Activated T-cell treated with anti-CD3 and anti-CD28 coated beads, Interleukin-2, amount 50 U/mL, for 1 hour (primary cell): ENCODE results near the gene CCDC93.
"Not testable (repeated sequence)": the region's sequence is repeated elsewhere in the genome, so short reads cannot be mapped to it uniquely, and the experiment has no call there.

Experiments used
- DNase-seq: peaks from one replicate; pipeline ENCODE4 v3.0.0-alpha.2; 2020

Gene CCDC93

DNA sequence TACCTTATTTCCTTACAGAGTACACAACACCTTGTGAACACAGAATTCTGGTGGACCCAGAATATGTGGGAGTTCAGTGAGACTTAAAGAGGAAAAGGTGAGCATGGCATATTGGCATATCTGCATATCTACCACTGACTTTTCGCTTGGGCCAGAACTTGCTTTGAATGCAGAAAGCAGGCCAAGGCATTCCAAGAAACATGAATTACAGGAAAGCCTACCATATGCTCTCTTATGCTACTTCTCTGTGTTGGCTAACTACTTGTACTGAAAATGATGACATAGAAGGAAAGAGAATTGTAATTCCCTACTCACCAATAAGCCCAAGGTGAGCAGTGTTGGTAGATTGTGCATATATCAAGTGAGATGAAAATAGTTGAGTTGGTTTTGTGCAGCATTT lies 31.4 kb upstream of the CCDC93 start:
- no peak for DNase-seq

- no peak for DNase-seq
Measured at GRCh38 chr2:118044854-118045253, 31.0 kb upstream of the CCDC93 start.

GRCh38 chr2:118044103-118044716 lies 30.3 kb upstream of the CCDC93 start:
- DNase-seq, result no peak

GRCh38 chr2:118040891-118041290 lies 27.0 kb upstream of the CCDC93 start:
- no peak for DNase-seq

- DNase-seq, result no peak
Measured at GRCh38 chr2:118032169-118033013, 18.5 kb upstream of the CCDC93 start.

GRCh38 chr2:118031566-118031965 lies 17.7 kb upstream of the CCDC93 start:
- no peak for DNase-seq

DNA sequence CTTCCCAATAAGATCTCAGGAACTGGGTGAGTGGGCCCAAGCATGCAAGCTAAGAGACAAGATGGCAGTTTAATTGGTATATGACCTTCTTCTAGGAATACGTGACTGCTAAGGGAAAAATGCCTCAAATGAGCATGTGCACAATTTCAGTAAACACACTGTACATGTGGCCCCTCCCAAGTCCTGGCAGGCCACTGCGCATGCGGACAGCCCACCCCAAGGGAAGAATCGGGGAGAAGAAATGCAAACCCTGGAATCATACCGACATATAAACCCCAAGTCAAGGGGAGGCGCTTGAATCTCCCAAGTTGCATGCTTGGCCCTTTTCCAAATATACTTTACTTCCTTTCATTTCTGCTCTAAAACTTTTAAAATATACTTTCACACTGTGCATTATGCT lies 15.2 kb upstream of the CCDC93 start:
- no peak for DNase-seq

GRCh38 chr2:118021356-118021755 lies 7.5 kb upstream of the CCDC93 start:
- no peak for DNase-seq

GRCh38 chr2:118019821-118020220 lies 6.0 kb upstream of the CCDC93 start:
- DNase-seq, result no peak

GRCh38 chr2:118016911-118017310 lies 3.0 kb upstream of the CCDC93 start:
- DNase-seq, result no peak

DNA sequence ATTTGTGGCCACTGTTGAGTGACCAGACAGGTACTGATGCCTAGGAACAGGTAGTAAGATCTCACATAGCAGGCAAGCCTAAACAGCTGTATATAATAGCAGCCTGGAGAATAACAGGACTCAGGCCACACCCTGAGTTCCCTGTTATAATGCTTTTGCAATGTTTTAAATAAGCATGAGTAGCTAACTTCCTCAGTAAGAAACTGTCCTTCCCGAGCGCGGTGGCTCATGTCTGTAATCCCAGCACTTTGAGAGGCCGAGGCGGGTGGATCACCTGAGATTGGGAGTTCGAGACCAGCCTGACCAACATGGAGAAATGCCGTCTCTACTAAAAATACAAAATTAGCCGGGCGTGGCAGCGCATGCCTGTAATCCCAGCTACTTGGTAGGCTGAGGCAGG lies 1.9 kb upstream of the CCDC93 start:
- DNase-seq, result not testable (repeated sequence)

- no peak for DNase-seq
Measured at GRCh38 chr2:118014492-118014824, 588 bp upstream of the CCDC93 start.

DNA sequence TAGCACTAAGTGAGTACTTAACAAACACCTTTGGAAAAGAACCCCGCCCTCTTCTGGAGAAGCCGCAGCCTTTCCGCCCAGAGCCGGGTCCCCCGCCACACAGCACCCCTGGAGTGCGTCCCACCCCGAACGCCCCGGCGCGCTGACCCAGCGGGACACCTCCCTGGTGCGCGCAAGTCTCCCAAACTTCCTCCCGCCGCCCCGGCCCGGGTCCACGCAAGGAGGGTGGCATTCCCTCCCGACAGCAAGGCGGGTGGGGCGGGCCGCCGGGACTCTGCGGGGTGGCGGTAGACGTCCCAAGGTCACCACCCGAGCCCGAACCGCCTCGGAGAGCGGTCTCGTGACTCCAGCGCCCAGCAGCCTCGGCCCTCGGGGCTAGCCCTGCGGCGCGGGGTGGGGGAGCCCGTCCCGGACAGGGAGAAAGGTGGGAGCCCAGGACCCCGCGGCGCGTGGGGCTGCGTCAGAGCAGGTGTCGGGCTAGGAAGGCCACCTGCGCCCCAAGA lies 598 bp downstream of the CCDC93 start:
- no peak for DNase-seq

- no peak for DNase-seq
Measured at GRCh38 chr2:118012778-118013177, 1.1 kb downstream of the CCDC93 start.

DNA sequence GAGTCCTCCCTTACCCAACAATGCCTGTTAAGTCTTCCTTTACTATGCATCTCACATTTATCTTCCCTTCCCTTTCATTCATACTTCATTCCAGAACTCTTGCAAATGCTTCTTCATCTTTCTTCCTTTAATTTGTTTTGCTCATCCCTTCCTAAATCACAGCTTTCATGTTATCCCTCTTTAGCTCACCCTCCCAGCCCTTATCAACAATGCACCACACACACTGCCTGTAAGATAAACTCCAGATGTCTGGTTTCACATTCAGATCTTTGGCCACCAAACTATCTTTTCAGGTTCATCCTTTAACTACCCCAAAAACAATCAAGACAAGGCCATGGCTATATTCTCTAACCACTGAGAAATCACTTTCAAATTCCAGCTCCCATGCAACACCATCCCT lies 3.4 kb downstream of the CCDC93 start:
- no peak for DNase-seq

- no peak for DNase-seq
Measured at GRCh38 chr2:118006861-118007260, 7.0 kb downstream of the CCDC93 start.

DNA sequence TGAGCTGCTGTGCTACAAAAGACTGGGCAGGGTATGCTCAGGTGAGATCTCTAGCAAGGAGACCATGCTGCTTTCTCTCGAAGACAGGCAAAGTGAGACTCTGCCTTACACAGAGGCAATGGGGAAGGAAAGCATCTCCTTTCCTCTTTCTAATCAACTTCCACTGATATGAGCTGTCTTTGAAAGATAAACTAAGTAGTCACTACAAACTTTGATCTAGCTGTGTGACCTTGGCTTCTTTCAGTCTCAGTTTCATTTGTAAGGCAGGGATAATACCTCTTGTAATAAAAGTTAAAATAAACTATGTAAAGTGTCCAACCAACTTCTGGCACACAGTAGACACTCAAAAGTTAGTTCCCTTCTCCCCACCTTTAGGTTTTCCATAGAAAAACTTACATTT lies 7.5 kb downstream of the CCDC93 start:
- DNase-seq, result no peak

DNA sequence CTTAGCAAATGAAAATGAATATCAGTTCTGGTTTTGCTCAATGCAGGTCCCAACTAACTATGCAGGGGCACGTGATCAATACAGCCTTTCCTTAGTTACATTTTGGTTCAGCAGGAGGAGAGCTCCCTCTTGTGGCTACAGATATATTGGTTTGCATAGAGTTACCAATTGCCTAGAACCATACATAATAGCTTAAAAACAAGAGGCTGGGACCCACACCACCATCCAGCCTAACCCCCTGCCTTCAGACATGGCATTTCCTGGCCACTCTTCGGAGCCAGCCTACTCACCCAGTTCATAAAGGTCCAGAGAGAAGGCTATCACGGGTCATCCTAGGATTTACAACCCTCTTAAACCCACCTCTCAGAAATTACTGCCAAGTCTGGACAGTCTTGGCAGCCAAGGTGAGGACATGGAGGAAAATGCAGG lies 10.5 kb downstream of the CCDC93 start:
- peak; percentile 31 for DNase-seq

DNA sequence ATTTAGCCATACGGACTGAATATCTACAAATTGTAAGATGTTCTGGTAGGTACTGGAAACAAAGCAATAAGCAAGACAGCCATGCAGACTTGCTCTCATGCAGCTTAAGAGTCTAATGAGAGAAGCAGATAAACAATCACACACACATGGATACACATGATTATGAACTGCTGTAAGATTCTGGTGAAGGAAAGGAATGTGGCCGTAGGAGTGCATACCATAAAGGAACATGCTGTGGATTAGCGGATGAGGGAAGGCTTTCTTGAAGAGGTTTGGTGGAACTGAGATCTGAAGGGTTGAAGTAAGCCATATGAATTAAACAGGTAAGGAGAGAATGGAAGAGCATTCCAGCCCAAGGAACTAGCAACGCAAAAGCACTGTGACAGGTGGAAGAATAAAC lies 13.8 kb downstream of the CCDC93 start:
- no peak for DNase-seq

GRCh38 chr2:117997872-117998454 lies 15.9 kb downstream of the CCDC93 start:
- DNase-seq, result no peak

DNA sequence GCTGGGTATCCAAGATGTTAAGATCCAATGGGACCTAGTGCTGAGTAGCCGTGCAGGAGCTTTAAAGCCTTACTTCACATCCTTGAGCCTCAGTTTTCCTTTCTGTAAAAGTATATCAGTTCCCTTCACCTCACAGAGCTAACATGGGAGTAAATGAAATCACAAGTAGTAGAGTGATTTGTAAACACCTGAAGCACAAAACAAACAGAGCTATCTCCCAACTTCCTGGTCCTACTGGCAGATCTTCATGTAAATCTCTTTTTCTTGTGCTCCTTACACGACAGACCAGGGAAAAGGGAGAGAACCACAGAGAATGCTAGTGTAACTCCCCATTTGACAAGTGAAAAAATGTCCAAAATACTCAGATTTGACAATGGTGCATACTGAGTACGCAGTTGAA lies 17.3 kb downstream of the CCDC93 start:
- no peak for DNase-seq

DNA sequence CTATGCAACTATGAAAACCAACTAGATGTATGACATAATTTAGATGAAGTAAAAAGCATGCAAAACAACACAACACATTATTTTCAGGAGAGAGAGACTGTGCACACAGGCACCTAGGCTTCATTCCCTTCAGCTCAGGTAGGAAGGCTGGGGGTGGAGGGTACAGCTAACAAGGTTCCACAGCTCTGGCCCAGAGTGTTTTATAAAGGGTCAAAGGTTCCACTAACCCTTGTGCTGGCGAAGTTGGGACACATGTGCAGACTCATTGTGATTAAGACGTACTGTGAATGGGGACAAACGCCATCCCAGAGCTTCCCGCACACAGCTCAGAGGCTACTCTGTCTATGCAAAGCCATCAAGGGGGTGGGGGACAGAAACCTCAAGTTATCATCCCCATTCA lies 19.1 kb downstream of the CCDC93 start:
- no peak for DNase-seq

DNA sequence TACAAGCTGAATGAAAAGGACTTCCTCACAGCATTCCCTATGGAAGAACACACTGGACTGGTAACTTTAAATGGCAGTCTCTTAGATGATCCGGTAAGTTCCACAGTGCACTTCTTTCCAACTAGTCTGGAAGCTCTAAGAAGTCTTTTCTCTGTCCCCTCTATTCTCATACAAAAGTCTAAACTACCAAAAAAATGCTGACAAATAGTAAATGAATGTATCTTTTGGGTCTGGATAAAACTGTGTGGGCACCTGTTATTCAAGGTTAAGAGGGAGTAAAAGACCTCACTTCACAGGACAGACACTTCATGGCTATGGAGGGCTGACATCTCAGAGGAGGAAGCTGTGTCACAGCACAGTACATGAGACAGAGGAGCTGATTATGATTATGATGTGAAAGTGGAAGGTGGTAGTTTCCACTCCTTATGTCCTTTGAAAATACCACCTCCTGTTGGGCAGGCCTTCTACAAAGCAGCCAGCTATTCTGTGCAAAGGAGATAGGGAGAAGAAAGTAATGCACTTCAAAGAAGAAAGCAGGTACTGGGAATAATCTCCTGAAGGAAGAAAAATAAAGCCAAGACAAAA lies 23.9 kb downstream of the CCDC93 start:
- no peak for DNase-seq

DNA sequence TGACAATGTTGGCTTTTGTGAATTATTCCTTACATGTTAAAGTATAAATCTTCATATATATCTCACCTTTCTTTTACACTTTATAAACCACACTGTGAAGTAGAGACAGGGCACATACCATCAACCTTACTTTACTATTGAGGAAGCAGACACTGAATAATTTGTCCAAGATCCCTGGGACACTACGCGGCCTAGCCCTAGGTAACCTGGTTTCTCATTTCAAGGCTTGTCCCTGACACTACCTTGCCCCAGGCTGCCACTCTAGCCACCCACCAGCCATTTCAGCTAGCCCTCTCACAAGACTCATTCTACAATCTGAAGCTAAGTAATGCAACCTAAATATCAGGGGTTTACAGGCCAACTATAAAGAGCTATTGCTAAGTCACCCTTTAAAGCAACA lies 26.7 kb downstream of the CCDC93 start:
- DNase-seq, result no peak
